GDM1 (cell line): Measurements from ENCODE around the gene MDFIC.
"Not testable (repeated sequence)": the region's sequence is repeated elsewhere in the genome, so short reads cannot be mapped to it uniquely, and the experiment has no call there.

ENCODE experiments used
- DNase-seq: peaks from one replicate; lab custom pipeline; 2025; lab: John Stamatoyannopoulos, UW

MDFIC gene

GRCh38 chr7:114922026-114922651 is at the start of gene MDFIC:
Gene MDFIC (plus strand): TSS chr7:114922094. CDS start chr7:114923034, 940 bp downstream.
- DNase-seq = peak; percentile 39

GRCh38 chr7:114874170-114874569 is 47.7 kb upstream of the MDFIC start:
- no peak for DNase-seq

- no peak for DNase-seq
Observed at GRCh38 chr7:114875186-114875585, 46.7 kb upstream of the MDFIC start.

- DNase-seq = no peak
Observed at GRCh38 chr7:114879554-114879953, 42.3 kb upstream of the MDFIC start.

GRCh38 chr7:114885836-114886235 is 36.1 kb upstream of the MDFIC start:
- DNase-seq = no peak

- no peak for DNase-seq
Observed at GRCh38 chr7:114886241-114886640, 35.7 kb upstream of the MDFIC start.

- not testable (repeated sequence) for DNase-seq
Observed at GRCh38 chr7:114889116-114889515, 32.8 kb upstream of the MDFIC start.

- DNase-seq = peak; percentile 1
Observed at GRCh38 chr7:114889646-114890285, 32.1 kb upstream of the MDFIC start.

GRCh38 chr7:114890561-114890960 is 31.3 kb upstream of the MDFIC start:
- DNase-seq = no peak

- DNase-seq = no peak
Observed at GRCh38 chr7:114900127-114900526, 21.8 kb upstream of the MDFIC start.

GRCh38 chr7:114901771-114902170 is 20.1 kb upstream of the MDFIC start:
- DNase-seq = no peak

GRCh38 chr7:114903131-114903530 is 18.8 kb upstream of the MDFIC start:
- DNase-seq = no peak

- DNase-seq = no peak
Observed at GRCh38 chr7:114910787-114911186, 11.1 kb upstream of the MDFIC start.

GRCh38 chr7:114911411-114911810 is 10.5 kb upstream of the MDFIC start:
- no peak for DNase-seq

- DNase-seq = no peak
Observed at GRCh38 chr7:114916261-114916892, 5.5 kb upstream of the MDFIC start.

- DNase-seq = no peak
Observed at GRCh38 chr7:114917211-114917839, 4.6 kb upstream of the MDFIC start.

GRCh38 chr7:114919587-114919986 is 2.3 kb upstream of the MDFIC start:
- no peak for DNase-seq

GRCh38 chr7:114921631-114922025 is 266 bp upstream of the MDFIC start:
- no peak for DNase-seq

- peak; percentile 84 for DNase-seq
Observed at GRCh38 chr7:114922652-114923402, 933 bp downstream of the MDFIC start.

GRCh38 chr7:114923403-114923713 is 1.5 kb downstream of the MDFIC start:
- no peak for DNase-seq

- DNase-seq = no peak
Observed at GRCh38 chr7:114924038-114924712, 2.3 kb downstream of the MDFIC start.

GRCh38 chr7:114925434-114925833 is 3.5 kb downstream of the MDFIC start:
- DNase-seq = no peak
